Caco-2 (cell line): Measurements from ENCODE around the gene SLC25A26. TPM values are rescaled to one million over a fixed set of nuclear protein-coding genes. Genes with fewer than 3 reads are reported as not detected.

ENCODE experiments used
- BruUV-seq: library from RNA; stranded (reverse); fragments of 400-500 nt; replicated peaks from 2 replicates; lab custom pipeline; 2021; lab: Mats Ljungman, UMichigan
- CTCF ChIA-PET: fragments of 300-600 bp; sonication (Branson Sonifier 250); formaldehyde crosslinking; loops from one replicate; lab custom pipeline; 2022; ENCODE audit warnings: antibody characterized with exemption; lab: Charles Lee
- POLR2A ChIA-PET: fragments of 300-600 bp; sonication (Branson Sonifier 250); formaldehyde crosslinking; loops from one replicate; lab custom pipeline; 2022; ENCODE audit warnings: antibody characterized with exemption; lab: Charles Lee
- DNase-seq, 2 experiments: peaks; one replicate each; pipeline versions ENCODE4 v3.0.0 to v3.0.0-alpha.2; 2020 to 2022
- H3K27me3 ChIP-seq: replicated peaks from 2 replicates; pipeline ENCODE4 v1.6.0; 2011; ENCODE audit warnings: low read length; ENCODE audit not compliant: control insufficient read depth, insufficient read depth
- H3K36me3 ChIP-seq: 2 replicates; pipeline ENCODE4 v1.5.1; 2011; ENCODE audit warnings: low read length; ENCODE audit not compliant: control insufficient read depth, insufficient read depth
- H3K4me1 ChIP-seq: fragments of 250-450 bp; sonication (Bioruptor Pico); 2 replicates; pipeline ENCODE4 v1.5.1; 2020; ENCODE audit warnings: mild to moderate bottlenecking
- H3K4me3 ChIP-seq: 2 replicates; pipeline ENCODE4 v1.5.1; 2011; ENCODE audit warnings: low read depth, mild to moderate bottlenecking, control low read depth, low read length
- H3K9me3 ChIP-seq: fragments of 250-450 bp; sonication (Bioruptor Pico); 2 replicates; pipeline ENCODE4 v1.5.1; 2020; ENCODE audit warnings: mild to moderate bottlenecking, moderate library complexity
- H3K27ac Mint-ChIP-seq: one replicate; pipeline ENCODE4 v1.8.0; 2022; ENCODE audit warnings: mixed read lengths; ENCODE audit not compliant: unreplicated experiment
- H3K27me3 Mint-ChIP-seq: one replicate; pipeline ENCODE4 v1.8.0; 2022; ENCODE audit warnings: mixed read lengths; ENCODE audit not compliant: insufficient read depth, unreplicated experiment
- H3K36me3 Mint-ChIP-seq: one replicate; pipeline ENCODE4 v1.8.0; 2022; ENCODE audit warnings: mild to moderate bottlenecking, mixed read lengths; ENCODE audit not compliant: insufficient read depth, unreplicated experiment
- H3K4me1 Mint-ChIP-seq: one replicate; pipeline ENCODE4 v1.8.0; 2022; ENCODE audit warnings: low read depth, mixed read lengths; ENCODE audit not compliant: unreplicated experiment
- H3K4me3 Mint-ChIP-seq: one replicate; pipeline ENCODE4 v1.8.0; 2022; ENCODE audit warnings: mild to moderate bottlenecking, moderate library complexity, mixed read lengths; ENCODE audit not compliant: unreplicated experiment
- H3K9me3 Mint-ChIP-seq: one replicate; pipeline ENCODE4 v1.8.0; 2022; ENCODE audit warnings: mixed read lengths; ENCODE audit not compliant: unreplicated experiment
- CTCF ChIP-seq, 2 experiments: fragments of 200-600 bp in 1 of 2; IDR thresholded peaks; 1 replicate in 1 of 2; 2 replicates in 1 of 2; pipeline versions ENCODE4 v1.5.1 to v1.8.0; 2011 to 2022; ENCODE audit warnings: antibody characterized with exemption in 1 of 2, control low read depth in 1 of 2, inconsistent platforms in 1 of 2, low read depth in 1 of 2, low read length in 1 of 2, mild to moderate bottlenecking in 1 of 2, moderate library complexity in 1 of 2; ENCODE audit not compliant: insufficient read depth in 1 of 2, severe bottlenecking in 1 of 2, unreplicated experiment in 1 of 2
- intact Hi-C: fragments of 100-400 bp; cut with micrococcal nuclease; formaldehyde crosslinking; loops from one replicate; pipeline ENCODE4 v1.10.0; 2022; ENCODE audit not compliant: unreplicated experiment
- total RNA-seq: library from RNA; stranded (reverse); gene quantifications from 2 replicates; pipeline ENCODE4 v1.2.3, GENCODE V29; 2022

The SLC25A26 gene
- total RNA-seq, 1 experiment from 2014 or later = 25.4 TPM

GRCh38 chr3:66178206-66178605, 42.6 kb upstream of the SLC25A26 start:
- H3K36me3 ChIP-seq = no peaks in the 10 kb centered on the region
- DNase-seq = no peak
- intact Hi-C loops = no loop called here
- POLR2A ChIA-PET = no interaction called here
- no peak overlapping the region for H3K4me3 ChIP-seq
- H3K4me1 ChIP-seq = no peaks in the 10 kb centered on the region
- no peaks in the 10 kb centered on the region for H3K27me3 ChIP-seq
- Mint-ChIP-seq H3K27me3 (peaks cover 2% of the 10 kb centered on the region), H3K4me3 (no peak overlapping the region), H3K4me1 (no peaks in the 10 kb centered on the region), H3K9me3 (no peaks in the 10 kb centered on the region), H3K36me3 (no peaks in the 10 kb centered on the region), H3K27ac (no peak overlapping the region)
- no peak for TF ChIP-seq CTCF (IDR thresholded peaks at IDR 0.05; ENCODE audit: insufficient read depth in 1 of 2, low read depth in 1 of 2, low read length in 1 of 2, severe bottlenecking in 1 of 2, unreplicated experiment in 1 of 2)
- H3K9me3 ChIP-seq = no peaks in the 10 kb centered on the region
- no TSS peak for BruUV-seq
- CTCF ChIA-PET = no interaction called here

GRCh38 chr3:66179793-66180192, 41.0 kb upstream of the SLC25A26 start:
- BruUV-seq = no TSS peak
- H3K4me3 Mint-ChIP-seq = no peak overlapping the region
- H3K27me3 Mint-ChIP-seq = peaks cover 2% of the 10 kb centered on the region
- POLR2A ChIA-PET = no interaction called here
- DNase-seq = no peak
- intact Hi-C loops = no loop called here
- Histone ChIP-seq H3K9me3 (no peaks in the 10 kb centered on the region), H3K4me1 (no peaks in the 10 kb centered on the region), H3K4me3 (no peak overlapping the region), H3K27me3 (no peaks in the 10 kb centered on the region), H3K36me3 (no peaks in the 10 kb centered on the region)
- H3K36me3 Mint-ChIP-seq = no peaks in the 10 kb centered on the region
- TF ChIP-seq CTCF (IDR thresholded peaks at IDR 0.05; ENCODE audit: insufficient read depth in 1 of 2, low read depth in 1 of 2, low read length in 1 of 2, severe bottlenecking in 1 of 2, unreplicated experiment in 1 of 2) = no peak
- CTCF ChIA-PET = no interaction called here
- H3K4me1 Mint-ChIP-seq = no peaks in the 10 kb centered on the region
- no peak overlapping the region for H3K27ac Mint-ChIP-seq
- no peaks in the 10 kb centered on the region for H3K9me3 Mint-ChIP-seq

GRCh38 chr3:66181764-66182163, 39.0 kb upstream of the SLC25A26 start:
- H3K27ac Mint-ChIP-seq = no peak overlapping the region
- BruUV-seq = no TSS peak

More at GRCh38 chr3:66181764-66182163, 39.0 kb upstream of the SLC25A26 start:
- Mint-ChIP-seq H3K4me1 (no peaks in the 10 kb centered on the region), H3K36me3 (no peaks in the 10 kb centered on the region), H3K9me3 (peaks cover 5% of the 10 kb centered on the region), H3K4me3 (no peak overlapping the region), H3K27me3 (peaks cover 2% of the 10 kb centered on the region)
- POLR2A ChIA-PET = no interaction called here
- no peaks in the 10 kb centered on the region for H3K4me1 ChIP-seq
- H3K27me3 ChIP-seq = no peaks in the 10 kb centered on the region
- no peaks in the 10 kb centered on the region for H3K36me3 ChIP-seq
- TF ChIP-seq CTCF (IDR thresholded peaks at IDR 0.05; ENCODE audit: insufficient read depth in 1 of 2, low read depth in 1 of 2, low read length in 1 of 2, severe bottlenecking in 1 of 2, unreplicated experiment in 1 of 2) = no peak
- intact Hi-C loops = no loop called here
- H3K9me3 ChIP-seq = no peaks in the 10 kb centered on the region
- CTCF ChIA-PET = no interaction called here
- DNase-seq = no peak
- no peak overlapping the region for H3K4me3 ChIP-seq
